HepG2 (cell line): Measurements from ENCODE around the gene TRIM34.

ENCODE experiments used
- CBX5 ChIP-seq: sonication (generic); formaldehyde crosslinking; IDR thresholded peaks from 2 replicates; pipeline ENCODE4 v1.4.0; 2020; ENCODE audit warnings: missing genetic modification reagents, borderline replicate concordance
- EP300 ChIP-seq, 3 experiments: sonication (generic) in 1 of 3; formaldehyde crosslinking in 1 of 3; IDR thresholded peaks; 2 replicates each; pipeline versions ENCODE4 v1.5.1 to v1.6.1; 2011 to 2020; ENCODE audit warnings: low read depth in 2 of 3, low read length in 2 of 3, borderline replicate concordance in 1 of 3, improper control_type of control experiment in 1 of 3, mild to moderate bottlenecking in 1 of 3, missing genetic modification reagents in 1 of 3, moderate library complexity in 1 of 3
- HNF4A ChIP-seq: sonication (generic); formaldehyde crosslinking; IDR thresholded peaks from 2 replicates; pipeline ENCODE4 v1.4.0; 2020; ENCODE audit warnings: missing genetic modification reagents
- POLR2AphosphoS5 ChIP-seq: IDR thresholded peaks from 2 replicates; pipeline ENCODE4 v1.6.1; 2012; ENCODE audit warnings: low read depth, low read length
- RBM22 ChIP-seq: fragments of 200-400 bp; formaldehyde crosslinking; optimal IDR thresholded peaks from 2 replicates; pipeline ENCODE3; 2017; ENCODE audit warnings: mild to moderate bottlenecking, low read length, moderate library complexity
- SMAD1 ChIP-seq: sonication (generic); formaldehyde crosslinking; IDR thresholded peaks from 2 replicates; pipeline ENCODE4 v1.4.0; 2020; ENCODE audit warnings: missing genetic modification reagents, low read depth, mild to moderate bottlenecking, borderline replicate concordance
- ZNF264 ChIP-seq: sonication (generic); formaldehyde crosslinking; IDR thresholded peaks from 2 replicates; pipeline ENCODE4 v1.4.0; 2020; ENCODE audit warnings: missing genetic modification reagents
- TF ChIP-seq, protein P1 (sequence below): sonication (generic); formaldehyde crosslinking; IDR thresholded peaks from 2 replicates; pipeline ENCODE4 v1.5.0; 2020; ENCODE audit warnings: mild to moderate bottlenecking, missing genetic modification reagents, moderate library complexity
- TF ChIP-seq, protein P2 (sequence below): sonication (generic); formaldehyde crosslinking; IDR thresholded peaks from 2 replicates; pipeline ENCODE4 v1.4.0; 2020; ENCODE audit warnings: missing genetic modification reagents

DNA sequence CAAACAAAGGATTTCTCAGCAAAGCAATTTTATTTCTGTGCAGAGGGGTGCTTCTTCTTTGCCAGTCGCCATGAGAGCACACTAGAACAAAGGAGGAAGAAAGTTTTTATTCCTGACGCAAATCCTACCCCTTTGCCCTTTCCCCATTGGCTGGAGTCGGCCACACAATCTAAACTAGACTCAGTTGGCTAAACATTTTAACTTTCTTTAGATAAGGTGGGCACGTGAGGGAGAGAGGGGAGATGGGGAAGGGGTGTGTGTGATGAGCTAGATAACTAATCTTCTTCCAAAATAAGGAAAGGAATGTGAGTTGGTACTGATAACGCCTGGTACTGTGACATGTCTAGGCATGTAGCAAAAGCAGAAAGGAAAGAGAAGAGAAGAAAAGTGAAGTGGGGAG lies 65.4 kb downstream of the TRIM34 start:
- TF ChIP-seq, protein P1, sequence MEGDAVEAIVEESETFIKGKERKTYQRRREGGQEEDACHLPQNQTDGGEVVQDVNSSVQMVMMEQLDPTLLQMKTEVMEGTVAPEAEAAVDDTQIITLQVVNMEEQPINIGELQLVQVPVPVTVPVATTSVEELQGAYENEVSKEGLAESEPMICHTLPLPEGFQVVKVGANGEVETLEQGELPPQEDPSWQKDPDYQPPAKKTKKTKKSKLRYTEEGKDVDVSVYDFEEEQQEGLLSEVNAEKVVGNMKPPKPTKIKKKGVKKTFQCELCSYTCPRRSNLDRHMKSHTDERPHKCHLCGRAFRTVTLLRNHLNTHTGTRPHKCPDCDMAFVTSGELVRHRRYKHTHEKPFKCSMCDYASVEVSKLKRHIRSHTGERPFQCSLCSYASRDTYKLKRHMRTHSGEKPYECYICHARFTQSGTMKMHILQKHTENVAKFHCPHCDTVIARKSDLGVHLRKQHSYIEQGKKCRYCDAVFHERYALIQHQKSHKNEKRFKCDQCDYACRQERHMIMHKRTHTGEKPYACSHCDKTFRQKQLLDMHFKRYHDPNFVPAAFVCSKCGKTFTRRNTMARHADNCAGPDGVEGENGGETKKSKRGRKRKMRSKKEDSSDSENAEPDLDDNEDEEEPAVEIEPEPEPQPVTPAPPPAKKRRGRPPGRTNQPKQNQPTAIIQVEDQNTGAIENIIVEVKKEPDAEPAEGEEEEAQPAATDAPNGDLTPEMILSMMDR (CRISPR knock-in tag): no peak
- TF ChIP-seq HNF4A (no peak), RBM22 (no peak), EP300 (IDR thresholded peaks at IDR 0.05; ENCODE audit: low read depth in 2 of 2, low read length in 2 of 2) (no peak), EP300 (CRISPR knock-in tag; IDR thresholded peaks at IDR 0.05; ENCODE audit: borderline replicate concordance) (no peak), POLR2AphosphoS5 (no peak), SMAD1 (no peak), CBX5 (CRISPR knock-in tag) (no peak), ZNF264 (no peak)
- TF ChIP-seq, protein P2, sequence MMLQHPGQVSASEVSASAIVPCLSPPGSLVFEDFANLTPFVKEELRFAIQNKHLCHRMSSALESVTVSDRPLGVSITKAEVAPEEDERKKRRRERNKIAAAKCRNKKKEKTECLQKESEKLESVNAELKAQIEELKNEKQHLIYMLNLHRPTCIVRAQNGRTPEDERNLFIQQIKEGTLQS (CRISPR knock-in tag): no peak
